ENCODE measurements around the gene NALF2. TPM values are rescaled to one million over a fixed set of nuclear protein-coding genes. Genes with fewer than 3 reads are reported as not detected.

Gene NALF2
- total RNA-seq, 1 donor from 2014 or later, result 0.43 TPM

- H3K4me1 ChIP-seq, result no peaks in the 10 kb centered on the region
- no peak for DNase-seq (ENCODE audit: low spot score in 2 of 2)
- peak; percentile 16 to 38 (median 27) for TF ChIP-seq CTCF (IDR thresholded peaks at IDR 0.05)
- intact Hi-C loops (cut with DNase I), result no loop called here
- no peaks in the 10 kb centered on the region for H3K27me3 ChIP-seq
- no peaks in the 10 kb centered on the region for H3K36me3 ChIP-seq
- no peak overlapping the region for H3K27ac ChIP-seq
- H3K4me3 ChIP-seq, result no peak overlapping the region
- H3K9me3 ChIP-seq, result no peaks in the 10 kb centered on the region
These were observed 10.9 kb upstream of the NALF2 start for GRCh38 chrX:69493193-69493592.

- Histone ChIP-seq H3K27me3 (no peaks in the 10 kb centered on the region), H3K36me3 (no peaks in the 10 kb centered on the region), H3K4me3 (no peak overlapping the region), H3K27ac (no peak overlapping the region), H3K9me3 (no peaks in the 10 kb centered on the region), H3K4me1 (no peaks in the 10 kb centered on the region)
- no peak for DNase-seq (ENCODE audit: low spot score in 2 of 2)
- intact Hi-C loops (cut with DNase I), result no loop called here
- TF ChIP-seq CTCF (IDR thresholded peaks at IDR 0.05), result no peak
These were observed 10.4 kb upstream of the NALF2 start for GRCh38 chrX:69493766-69494165.

- TF ChIP-seq CTCF (IDR thresholded peaks at IDR 0.05), result no peak
- H3K27me3 ChIP-seq, result no peaks in the 10 kb centered on the region
- H3K9me3 ChIP-seq, result no peaks in the 10 kb centered on the region
- no peak overlapping the region for H3K27ac ChIP-seq
- DNase-seq (ENCODE audit: low spot score in 2 of 2), result no peak
- intact Hi-C loops (cut with DNase I), result no loop called here
- H3K4me3 ChIP-seq, result no peak overlapping the region
- no peaks in the 10 kb centered on the region for H3K36me3 ChIP-seq
- no peaks in the 10 kb centered on the region for H3K4me1 ChIP-seq
These were observed 7.9 kb upstream of the NALF2 start for GRCh38 chrX:69496183-69496582.

- H3K27ac ChIP-seq, result no peak overlapping the region
- no peak for DNase-seq (ENCODE audit: low spot score in 2 of 2)
- intact Hi-C loops (cut with DNase I), result no loop called here
- TF ChIP-seq CTCF (IDR thresholded peaks at IDR 0.05), result no peak
- no peaks in the 10 kb centered on the region for H3K4me1 ChIP-seq
- H3K4me3 ChIP-seq, result no peak overlapping the region
- H3K36me3 ChIP-seq, result no peaks in the 10 kb centered on the region
- no peaks in the 10 kb centered on the region for H3K27me3 ChIP-seq
- H3K9me3 ChIP-seq, result no peaks in the 10 kb centered on the region
These were observed 2.7 kb upstream of the NALF2 start for GRCh38 chrX:69501429-69501828.

GRCh38 chrX:69503228-69503781, 821 bp upstream of the NALF2 start:
- H3K4me3 ChIP-seq, result no peak overlapping the region

More at GRCh38 chrX:69503228-69503781, 821 bp upstream of the NALF2 start:
- no peaks in the 10 kb centered on the region for H3K27me3 ChIP-seq
- no peak for TF ChIP-seq CTCF (IDR thresholded peaks at IDR 0.05)
- no peak for DNase-seq (ENCODE audit: low spot score in 2 of 2)
- intact Hi-C loops (cut with DNase I), result no loop called here
- H3K36me3 ChIP-seq, result no peaks in the 10 kb centered on the region
- H3K4me1 ChIP-seq, result no peaks in the 10 kb centered on the region
- no peak overlapping the region for H3K27ac ChIP-seq
- H3K9me3 ChIP-seq, result no peaks in the 10 kb centered on the region

Data from ascending aorta (tissue), 2 donors.